ENCODE measurements around the gene SLC12A7.

- TF ChIP-seq, protein P1, sequence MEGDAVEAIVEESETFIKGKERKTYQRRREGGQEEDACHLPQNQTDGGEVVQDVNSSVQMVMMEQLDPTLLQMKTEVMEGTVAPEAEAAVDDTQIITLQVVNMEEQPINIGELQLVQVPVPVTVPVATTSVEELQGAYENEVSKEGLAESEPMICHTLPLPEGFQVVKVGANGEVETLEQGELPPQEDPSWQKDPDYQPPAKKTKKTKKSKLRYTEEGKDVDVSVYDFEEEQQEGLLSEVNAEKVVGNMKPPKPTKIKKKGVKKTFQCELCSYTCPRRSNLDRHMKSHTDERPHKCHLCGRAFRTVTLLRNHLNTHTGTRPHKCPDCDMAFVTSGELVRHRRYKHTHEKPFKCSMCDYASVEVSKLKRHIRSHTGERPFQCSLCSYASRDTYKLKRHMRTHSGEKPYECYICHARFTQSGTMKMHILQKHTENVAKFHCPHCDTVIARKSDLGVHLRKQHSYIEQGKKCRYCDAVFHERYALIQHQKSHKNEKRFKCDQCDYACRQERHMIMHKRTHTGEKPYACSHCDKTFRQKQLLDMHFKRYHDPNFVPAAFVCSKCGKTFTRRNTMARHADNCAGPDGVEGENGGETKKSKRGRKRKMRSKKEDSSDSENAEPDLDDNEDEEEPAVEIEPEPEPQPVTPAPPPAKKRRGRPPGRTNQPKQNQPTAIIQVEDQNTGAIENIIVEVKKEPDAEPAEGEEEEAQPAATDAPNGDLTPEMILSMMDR (IDR thresholded peaks at IDR 0.05) = no peak
- no peak for TF ChIP-seq POLR2AphosphoS5 (IDR thresholded peaks at IDR 0.05)
Observed at GRCh38 chr5:1063661-1064382, 48.0 kb downstream of the SLC12A7 start.
